A549 (cell line): ENCODE data around the gene ADRB1. TPM values are rescaled to one million over a fixed set of nuclear protein-coding genes. Genes with fewer than 3 reads are reported as not detected.

Source experiments
- ATAC-seq, 2 experiments: fragments of 200-7000 bp in 1 of 2; fragments of >200 bp in 1 of 2; cut with Nextera tagmentation in 1 of 2; cut with Tn5 transposase in 1 of 2; 3 replicates each; pipeline versions ENCODE4 v1.8.0 to v1.9.1; 2018 to 2020; ENCODE audit warnings: mild to moderate bottlenecking in 1 of 2, moderate library complexity in 1 of 2
- CTCF ChIA-PET: fragments of 300-600 bp; sonication (Branson Sonifier 250); formaldehyde crosslinking; extraction: SDS; loops from one replicate; lab custom pipeline; 2021; ENCODE audit warnings: antibody characterized with exemption, inconsistent platforms; lab: Yijun Ruan, JAX
- POLR2A ChIA-PET: fragments of 350-600 bp; formaldehyde crosslinking; extraction: SDS; loops from one replicate; lab custom pipeline; 2021; ENCODE audit warnings: antibody characterized with exemption, inconsistent platforms; lab: Yijun Ruan, JAX
- DNase-seq, 2 experiments: peaks; one replicate each; pipeline versions ENCODE4 v3.0.0 to v3.0.0-alpha.2; 2011 to 2016; ENCODE audit warnings: low read depth in 1 of 2, low spot score in 1 of 2
- FAIRE-seq: peaks from 2 replicates; lab custom pipeline; 2011; peaks lifted over from hg19 to GRCh38; lab: Jason Lieb, UNC
- H3K27ac ChIP-seq, 2 experiments: fragments of >200 bp; sonication (Bioruptor Twin); formaldehyde crosslinking; 3 replicates each; pipeline ENCODE4 v1.5.1; 2016 to 2017
- H3K4me1 ChIP-seq: fragments of >200 bp; sonication (Bioruptor Twin); formaldehyde crosslinking; 3 replicates; pipeline ENCODE4 v1.6.1; 2016
- H3K4me2 ChIP-seq: fragments of >200 bp; sonication (Bioruptor Twin); formaldehyde crosslinking; 3 replicates; pipeline ENCODE4 v1.6.1; 2016
- H3K4me3 ChIP-seq: fragments of >200 bp; sonication (Bioruptor Twin); formaldehyde crosslinking; 3 replicates; pipeline ENCODE4 v1.5.1; 2016
- H3K9me3 ChIP-seq: fragments of >200 bp; sonication (Bioruptor Twin); formaldehyde crosslinking; 3 replicates; pipeline ENCODE4 v1.6.1; 2016
- CBX8 ChIP-seq: fragments of 200-600 bp; sonication (generic); IDR thresholded peaks from 2 replicates; pipeline ENCODE4 v1.6.1; 2016
- CEBPB ChIP-seq, 2 experiments: fragments of >200 bp in 1 of 2; sonication (Bioruptor Twin) in 1 of 2; formaldehyde crosslinking in 1 of 2; IDR thresholded peaks; 2 replicates each; pipeline ENCODE4 v1.6.1; 2012 to 2016
- CHD2 ChIP-seq: fragments of 150-350 bp; IDR thresholded peaks from 2 replicates; pipeline ENCODE4 v1.6.1; 2014; ENCODE audit warnings: low read length; ENCODE audit not compliant: partially characterized antibody
- EHMT2 ChIP-seq: fragments of 200-600 bp; sonication (generic); IDR thresholded peaks from 2 replicates; pipeline ENCODE4 v1.6.1; 2016; ENCODE audit warnings: antibody characterized with exemption, low read depth, mild to moderate bottlenecking, moderate library complexity
- ESRRA ChIP-seq: fragments of 150-350 bp; IDR thresholded peaks from 2 replicates; pipeline ENCODE4 v1.6.1; 2014; ENCODE audit warnings: mild to moderate bottlenecking, low read length, borderline replicate concordance
- FOSB ChIP-seq: fragments of 250-450 bp; sonication (Bioruptor Pico); IDR thresholded peaks from 2 replicates; pipeline ENCODE4 v1.5.0; 2020; ENCODE audit warnings: mild to moderate bottlenecking, moderate library complexity
- GATA3 ChIP-seq: IDR thresholded peaks from 2 replicates; pipeline ENCODE4 v1.6.1; 2012; ENCODE audit warnings: borderline replicate concordance
- HES2 ChIP-seq: fragments of >200 bp; sonication (Bioruptor Twin); formaldehyde crosslinking; IDR thresholded peaks from 2 replicates; pipeline ENCODE4 v1.6.1; 2016
- HEYL ChIP-seq: fragments of 250-450 bp; sonication (Bioruptor Pico); IDR thresholded peaks from 2 replicates; pipeline ENCODE4 v1.8.0; 2021; ENCODE audit warnings: mild to moderate bottlenecking, moderate library complexity
- JUNB ChIP-seq: fragments of >200 bp; sonication (Bioruptor Twin); formaldehyde crosslinking; IDR thresholded peaks from 2 replicates; pipeline ENCODE4 v1.6.1; 2016
- KDM5A ChIP-seq: fragments of 200-600 bp; sonication (generic); IDR thresholded peaks from 2 replicates; pipeline ENCODE4 v1.6.1; 2016; ENCODE audit warnings: antibody characterized with exemption, mild to moderate bottlenecking
- MAZ ChIP-seq: fragments of 150-350 bp; IDR thresholded peaks from 2 replicates; pipeline ENCODE4 v1.6.1; 2014; ENCODE audit warnings: antibody characterized with exemption, low read depth, low read length, borderline replicate concordance
- NFE2L2 ChIP-seq: fragments of 150-350 bp; conservative IDR thresholded peaks from 2 replicates; pipeline ENCODE4 v1.6.1; 2014; ENCODE audit warnings: low read length
- NPAS2 ChIP-seq: fragments of 250-450 bp; sonication (Bioruptor Pico); IDR thresholded peaks from 2 replicates; pipeline ENCODE4 v1.8.0; 2022; ENCODE audit warnings: mild to moderate bottlenecking, moderate library complexity, borderline replicate concordance
- NR3C1 ChIP-seq: fragments of >200 bp; sonication (Bioruptor Twin); formaldehyde crosslinking; IDR thresholded peaks from 3 replicates; pipeline ENCODE4 v1.6.1; 2017
- PHF8 ChIP-seq: fragments of 200-600 bp; sonication (generic); IDR thresholded peaks from 2 replicates; pipeline ENCODE4 v1.6.1; 2016; ENCODE audit warnings: low read depth, mild to moderate bottlenecking, antibody characterized with exemption, moderate library complexity, borderline replicate concordance
- POLR2A ChIP-seq: IDR thresholded peaks from 2 replicates; pipeline ENCODE4 v1.6.1; 2012; ENCODE audit warnings: mild to moderate bottlenecking, low read length
- RARB ChIP-seq: fragments of 250-450 bp; sonication (Bioruptor Pico); IDR thresholded peaks from 2 replicates; pipeline ENCODE4 v1.8.0; 2021; ENCODE audit warnings: mild to moderate bottlenecking, moderate library complexity
- SMC3 ChIP-seq: fragments of >200 bp; sonication (Bioruptor Twin); formaldehyde crosslinking; IDR thresholded peaks from 3 replicates; pipeline ENCODE4 v1.6.1; 2018; ENCODE audit warnings: inconsistent platforms
- SREBF2 ChIP-seq: fragments of 450-650 bp; IDR thresholded peaks from 2 replicates; pipeline ENCODE4 v1.6.1; 2014; ENCODE audit warnings: mild to moderate bottlenecking, moderate library complexity
- ZNF302 ChIP-seq: fragments of 250-450 bp; sonication (Bioruptor Pico); IDR thresholded peaks from 2 replicates; pipeline ENCODE4 v1.9.0; 2021; ENCODE audit warnings: inconsistent platforms, mild to moderate bottlenecking, moderate library complexity
- ZSCAN20 ChIP-seq: fragments of 250-450 bp; sonication (Bioruptor Pico); IDR thresholded peaks from 2 replicates; pipeline ENCODE4 v1.8.0; 2022; ENCODE audit warnings: mild to moderate bottlenecking, moderate library complexity
- WGBS: methylation state at CpG from one replicate; pipeline ENCODE4 v1.1.6; 2017; ENCODE audit errors: missing lambda C conversion rate; 5-methylcytosine and 5-hydroxymethylcytosine counted together
- polyA plus RNA-seq, 4 experiments: library from polyadenylated mRNA; depleted of rRNA in 3 of 4; stranded (reverse); fragments of >200 nt; fragmentation: RNase III in 1 of 4; extraction: RNeasy Plus Mini Kit Qiagen cat#74134 plus additional on column Dnase treatment in 1 of 4; gene quantifications; 2 replicates in 3 of 4; 3 replicates in 1 of 4; pipeline ENCODE4 v1.2.3, GENCODE V29; 2011 to 2017

Gene ADRB1
- polyA plus RNA-seq, 2 of the 4 experiments (the other 2 are of a cell fraction): 0.58 to 0.75 TPM

- TF ChIP-seq GATA3 (no peak), FOSB (no peak), NR3C1 (no peak), NFE2L2 (no peak), CBX8 (no peak), ESRRA (no peak)
Observed at GRCh38 chr10:114073395-114074186, 29.9 kb downstream of the ADRB1 start (continued).

GRCh38 chr10:114075093-114075492 is 31.4 kb downstream of the ADRB1 start:
- no peak for DNase-seq
- 73% methylated on average over 6 of the region's 6 CpGs for WGBS
- ChIA-PET POLR2A (no interaction called here), CTCF (interaction anchor here (1.3 to 5.0 kb wide), 2 partner anchors 10 to 273 kb away, joined by 3 to 16 read pairs; no protein-coding TSS in a partner anchor)
- Histone ChIP-seq H3K4me1 (no peaks in the 10 kb centered on the region), H3K27ac (no peak overlapping the region), H3K4me2 (no peak overlapping the region), H3K4me3 (no peak overlapping the region), H3K9me3 (no peaks in the 10 kb centered on the region)
- TF ChIP-seq CEBPB (IDR thresholded peaks at IDR 0.05): peak in 1 of 2 experiments; percentile 69; a peak in 2 of 4 replicates
- TF ChIP-seq EHMT2: no peak
- ATAC-seq: no peak
- FAIRE-seq: no peak

- no peak for TF ChIP-seq ZNF302
- no peak for TF ChIP-seq KDM5A
- TF ChIP-seq CHD2: no peak
- no peak for TF ChIP-seq HES2
- DNase-seq: no peak
- CTCF ChIA-PET: interaction anchor here (5.0 kb wide), 1 partner anchor 12 kb away, joined by 16 read pairs; no protein-coding TSS in a partner anchor
- POLR2A ChIA-PET: no interaction called here
- no peak for FAIRE-seq
- no peak for ATAC-seq
- 29% methylated on average over 1 of the region's 1 CpG for WGBS
- Histone ChIP-seq H3K4me2 (no peak overlapping the region), H3K4me1 (peaks cover 8% of the 10 kb centered on the region), H3K27ac (no peak overlapping the region), H3K4me3 (no peak overlapping the region), H3K9me3 (no peaks in the 10 kb centered on the region)
Observed at GRCh38 chr10:114077347-114077746, 33.7 kb downstream of the ADRB1 start.

- Histone ChIP-seq H3K9me3 (no peaks in the 10 kb centered on the region), H3K4me3 (no peak overlapping the region), H3K4me2 (no peak overlapping the region), H3K4me1 (peaks cover 13% of the 10 kb centered on the region), H3K27ac (no peak overlapping the region)
- 84% methylated on average over 9 of the region's 9 CpGs for WGBS
- FAIRE-seq (no peak), ATAC-seq (peak; percentile 62 to 75; a peak in 4 of 6 replicates), DNase-seq (peak in 1 of 2 experiments; percentile 9)
- no peak for TF ChIP-seq GATA3
- TF ChIP-seq CHD2: no peak
- TF ChIP-seq PHF8: no peak
- no peak for TF ChIP-seq CEBPB (IDR thresholded peaks at IDR 0.05)
- TF ChIP-seq RARB: no peak
- TF ChIP-seq NPAS2 (CRISPR knock-in tag): no peak
- no peak for TF ChIP-seq SMC3
- TF ChIP-seq ESRRA: no peak
- TF ChIP-seq MAZ: no peak
- TF ChIP-seq SREBF2: no peak
- no peak for TF ChIP-seq HEYL (CRISPR knock-in tag)
- no peak for TF ChIP-seq POLR2A
- TF ChIP-seq JUNB: no peak
- TF ChIP-seq ZNF302: no peak
- no peak for TF ChIP-seq FOSB
- TF ChIP-seq ZSCAN20 (CRISPR knock-in tag): no peak
- TF ChIP-seq KDM5A: no peak
- ChIA-PET POLR2A (no interaction called here), CTCF (interaction anchor here (5.0 kb wide), 1 partner anchor 13 kb away, joined by 16 read pairs; no protein-coding TSS in a partner anchor)
Observed at GRCh38 chr10:114077815-114078219, 34.2 kb downstream of the ADRB1 start.
